ENCODE data around the gene MYH6.

GRCh38 chr14:23380197-23380914, 27.7 kb downstream of the MYH6 start:
- TF ChIP-seq CTCF (conservative IDR thresholded peaks at IDR 0.05 in 1 of 2, IDR thresholded peaks at IDR 0.05 in 1 of 2; ENCODE audit: low read depth in 1 of 2, low read length in 2 of 2) (no peak), EZH2 (IDR thresholded peaks at IDR 0.05; ENCODE audit: low read length, missing control alignments) (no peak)
